HUES6 (cell line): Measurements from ENCODE around the gene TOR1AIP2.
"Not testable (repeated sequence)": the region's sequence is repeated elsewhere in the genome, so short reads cannot be mapped to it uniquely, and the experiment has no call there.

ENCODE experiments used
- H3K27ac ChIP-seq: 2 replicates; pipeline ENCODE4 v1.7.0; 2013; ENCODE audit warnings: low read depth, mild to moderate bottlenecking, low read length, inconsistent platforms
- H3K27me3 ChIP-seq: 2 replicates; pipeline ENCODE4 v1.6.1; 2013; ENCODE audit warnings: low read length; ENCODE audit not compliant: control insufficient read depth, insufficient read depth
- H3K36me3 ChIP-seq: 2 replicates; pipeline ENCODE4 v1.6.1; 2013; ENCODE audit warnings: low read length; ENCODE audit not compliant: control insufficient read depth, insufficient read depth
- H3K4me1 ChIP-seq: 2 replicates; pipeline ENCODE4 v1.6.1; 2013; ENCODE audit warnings: low read length; ENCODE audit not compliant: control insufficient read depth, insufficient read depth
- H3K4me3 ChIP-seq: 2 replicates; pipeline ENCODE4 v1.5.1; 2013; ENCODE audit warnings: low read depth, low read length
- H3K9ac ChIP-seq: one replicate; pipeline ENCODE4 v1.6.1; 2013; ENCODE audit warnings: mild to moderate bottlenecking, low read length
- H3K9me3 ChIP-seq: 2 replicates; pipeline ENCODE4 v1.6.1; 2013; ENCODE audit warnings: low read depth, low read length; ENCODE audit not compliant: control insufficient read depth, insufficient read depth

The TOR1AIP2 gene

DNA sequence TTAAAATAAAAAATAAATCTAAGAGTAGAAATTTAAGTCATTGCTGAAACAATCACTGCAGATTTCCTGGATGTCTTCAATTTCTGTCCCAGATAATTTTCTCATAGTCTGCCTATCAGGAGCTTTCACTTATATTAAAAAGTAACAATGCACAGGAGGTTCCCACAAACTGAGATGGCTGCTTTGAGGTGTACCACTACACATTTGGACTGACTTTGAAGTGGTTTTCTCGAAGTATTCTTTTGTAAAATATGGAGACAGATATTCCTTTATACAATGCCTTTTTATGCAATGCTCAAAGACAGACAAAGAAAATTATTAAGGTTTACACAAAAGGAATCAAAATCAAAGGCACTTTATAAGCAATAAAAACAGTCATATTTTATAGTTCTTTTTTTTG lies 24.5 kb downstream of the TOR1AIP2 start:
- Histone ChIP-seq H3K4me3 (no peak overlapping the region), H3K36me3 (peaks cover 50% of the 10 kb centered on the region), H3K4me1 (no peaks in the 10 kb centered on the region), H3K9ac (no peak overlapping the region), H3K27ac (no peak overlapping the region), H3K9me3 (no peaks in the 10 kb centered on the region), H3K27me3 (no peaks in the 10 kb centered on the region)

DNA sequence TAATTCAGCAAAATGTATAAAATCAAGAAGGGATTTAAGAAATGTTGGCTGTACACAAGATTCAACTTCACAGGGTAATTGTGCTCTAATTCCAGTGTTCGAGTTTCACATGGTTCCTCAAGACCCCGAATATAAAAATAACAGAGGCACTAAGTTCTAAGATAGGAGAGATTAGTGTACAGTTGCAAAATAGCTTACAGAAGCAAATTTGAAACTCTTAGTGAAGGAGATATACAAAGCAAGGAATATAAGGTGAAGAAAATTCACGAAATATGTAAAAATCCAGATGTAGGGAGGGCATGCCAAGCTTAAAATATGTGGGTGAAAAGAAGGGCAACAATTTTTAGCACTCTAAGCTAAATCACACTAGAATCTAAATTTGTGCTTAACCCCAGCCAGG lies 29.4 kb downstream of the TOR1AIP2 start:
- H3K9me3 ChIP-seq: no peaks in the 10 kb centered on the region
- H3K27ac ChIP-seq: no peak overlapping the region
- H3K4me1 ChIP-seq: no peaks in the 10 kb centered on the region
- no peaks in the 10 kb centered on the region for H3K27me3 ChIP-seq
- H3K4me3 ChIP-seq: no peak overlapping the region
- H3K36me3 ChIP-seq: peaks cover 61% of the 10 kb centered on the region
- H3K9ac ChIP-seq: no peak overlapping the region

DNA sequence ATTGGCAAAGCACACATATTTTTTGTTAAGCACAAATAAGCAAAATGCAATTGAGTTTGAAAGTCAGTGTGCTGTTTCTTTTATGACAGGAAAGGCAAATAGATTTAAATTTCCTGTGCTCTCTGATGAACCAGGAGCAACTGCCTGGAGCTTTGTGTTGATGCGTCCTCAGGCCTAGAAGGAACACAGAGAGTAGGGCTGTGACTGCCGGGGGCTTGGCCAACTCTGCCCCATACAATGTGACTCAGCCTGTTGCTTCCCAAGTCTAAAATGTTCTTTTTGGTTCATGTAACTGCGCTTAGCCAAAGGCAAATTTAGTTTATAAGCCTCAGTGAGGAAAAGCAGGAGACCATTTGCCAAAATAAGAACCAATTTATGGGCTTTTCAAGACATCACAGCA lies 37.5 kb downstream of the TOR1AIP2 start:
- Histone ChIP-seq H3K4me1 (no peaks in the 10 kb centered on the region), H3K27me3 (no peaks in the 10 kb centered on the region), H3K9me3 (no peaks in the 10 kb centered on the region), H3K36me3 (0 out of 2 replicates have a peak, but pooled peaks cover 3% of the 10 kb centered on the region), H3K4me3 (no peak overlapping the region), H3K9ac (no peak overlapping the region), H3K27ac (no peak overlapping the region)

DNA sequence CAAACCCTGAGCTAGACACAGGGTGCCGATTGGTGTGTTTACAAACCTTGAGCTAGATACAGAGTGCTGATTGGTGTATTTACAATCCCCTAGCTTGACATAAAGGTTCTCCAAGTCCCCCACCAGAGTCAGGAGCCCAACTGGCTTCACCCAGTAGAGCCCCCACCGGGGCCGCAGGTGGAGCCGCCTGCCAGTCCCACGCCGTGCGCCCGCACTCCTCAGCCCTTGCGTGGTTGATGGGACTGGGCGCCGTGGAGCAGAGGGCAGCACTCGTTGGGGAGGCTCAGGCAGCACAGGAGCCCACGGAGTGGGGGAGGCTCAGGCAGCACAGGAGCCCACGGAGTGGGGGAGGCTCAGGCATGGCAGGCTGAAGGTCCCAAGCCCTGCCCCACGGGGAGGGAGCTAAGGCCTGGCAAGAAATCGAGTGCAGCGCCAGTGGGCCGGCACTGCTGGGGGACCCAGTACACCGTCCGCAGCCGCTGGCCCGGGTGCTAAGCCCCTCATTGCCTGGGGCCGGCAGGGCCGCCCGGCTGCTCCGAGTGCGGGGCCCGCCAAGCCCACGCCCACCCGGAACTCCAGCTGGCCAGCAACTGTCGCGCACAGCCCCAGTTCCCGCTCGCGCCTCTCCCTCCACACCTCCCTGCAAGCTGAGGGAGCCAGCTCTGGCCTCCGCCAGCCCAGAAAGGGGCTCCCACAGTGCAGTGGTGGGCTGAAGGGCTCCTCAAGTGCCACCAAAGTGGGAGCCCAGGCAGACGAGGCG lies 40.7 kb downstream of the TOR1AIP2 start:
- not testable (repeated sequence) for H3K9ac ChIP-seq, H3K9me3 ChIP-seq, H3K4me3 ChIP-seq, H3K27me3 ChIP-seq, H3K4me1 ChIP-seq, H3K36me3 ChIP-seq, H3K27ac ChIP-seq

DNA sequence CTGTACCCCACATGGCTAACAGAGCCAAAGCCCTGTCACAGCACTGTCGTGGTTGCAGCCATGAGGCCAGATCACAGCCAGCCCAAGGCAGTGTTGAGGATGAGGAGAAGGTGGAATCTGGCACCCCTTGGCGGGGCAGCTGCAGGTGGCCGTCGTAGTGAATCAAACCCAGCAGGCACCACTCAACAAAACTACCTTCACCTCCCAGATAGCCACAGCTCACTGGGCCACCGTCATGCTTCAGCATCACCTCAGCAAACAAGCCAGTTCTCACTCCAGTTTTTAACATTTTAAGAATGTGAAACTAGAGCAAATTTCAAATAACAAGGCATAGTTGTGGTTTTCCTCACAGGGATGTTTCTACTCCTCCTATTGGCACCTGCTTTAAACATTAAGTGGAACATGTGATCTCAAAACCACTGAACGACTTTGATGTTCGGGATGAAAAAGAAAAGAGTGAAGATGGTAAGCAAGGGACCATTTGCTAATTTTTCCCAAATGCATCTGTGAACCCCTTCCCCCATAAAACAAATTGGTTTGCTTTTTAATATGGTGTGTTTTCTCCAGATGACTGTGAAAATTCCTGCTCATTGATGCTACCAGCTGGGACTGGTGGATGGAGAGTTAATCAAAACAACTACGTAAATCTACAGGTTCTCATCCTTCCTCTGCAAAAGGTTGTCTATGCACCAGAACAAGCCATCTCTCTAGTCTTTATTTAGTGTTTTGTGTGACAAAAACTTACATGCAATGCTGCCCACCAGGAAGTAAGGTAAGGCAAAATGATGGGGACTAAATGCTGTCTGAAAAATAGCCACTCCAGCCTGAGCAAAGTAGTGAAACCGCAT lies 45.5 kb downstream of the TOR1AIP2 start:
- Histone ChIP-seq H3K9ac (no peak overlapping the region), H3K27ac (no peak overlapping the region), H3K27me3 (no peaks in the 10 kb centered on the region), H3K4me1 (no peaks in the 10 kb centered on the region), H3K36me3 (no peaks in the 10 kb centered on the region), H3K9me3 (no peaks in the 10 kb centered on the region), H3K4me3 (no peak overlapping the region)

DNA sequence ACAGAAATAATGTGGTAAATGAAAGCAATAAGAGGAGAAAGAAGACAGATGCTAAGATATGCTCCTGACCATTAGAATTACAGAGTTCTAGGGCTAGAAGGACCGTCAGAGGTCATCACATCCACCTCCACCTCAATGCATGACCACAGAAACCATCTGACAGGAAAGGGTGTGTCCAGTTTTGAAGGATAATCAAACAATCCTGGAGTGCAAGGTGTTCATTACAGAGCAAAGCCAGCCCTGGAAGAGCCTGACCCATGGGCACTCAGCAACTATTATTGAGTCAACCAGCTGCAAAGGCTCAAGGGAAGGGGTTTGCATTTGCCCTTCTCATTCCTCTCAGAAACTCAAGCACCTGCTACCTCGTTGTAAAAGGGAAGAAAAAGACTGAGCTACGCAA lies 46.4 kb downstream of the TOR1AIP2 start:
- Histone ChIP-seq H3K27ac (no peak overlapping the region), H3K27me3 (no peaks in the 10 kb centered on the region), H3K9ac (no peak overlapping the region), H3K36me3 (no peaks in the 10 kb centered on the region), H3K4me3 (no peak overlapping the region), H3K4me1 (peaks cover under 1% of the 10 kb centered on the region; the same call in 1 of the 2 replicates), H3K9me3 (no peaks in the 10 kb centered on the region)

DNA sequence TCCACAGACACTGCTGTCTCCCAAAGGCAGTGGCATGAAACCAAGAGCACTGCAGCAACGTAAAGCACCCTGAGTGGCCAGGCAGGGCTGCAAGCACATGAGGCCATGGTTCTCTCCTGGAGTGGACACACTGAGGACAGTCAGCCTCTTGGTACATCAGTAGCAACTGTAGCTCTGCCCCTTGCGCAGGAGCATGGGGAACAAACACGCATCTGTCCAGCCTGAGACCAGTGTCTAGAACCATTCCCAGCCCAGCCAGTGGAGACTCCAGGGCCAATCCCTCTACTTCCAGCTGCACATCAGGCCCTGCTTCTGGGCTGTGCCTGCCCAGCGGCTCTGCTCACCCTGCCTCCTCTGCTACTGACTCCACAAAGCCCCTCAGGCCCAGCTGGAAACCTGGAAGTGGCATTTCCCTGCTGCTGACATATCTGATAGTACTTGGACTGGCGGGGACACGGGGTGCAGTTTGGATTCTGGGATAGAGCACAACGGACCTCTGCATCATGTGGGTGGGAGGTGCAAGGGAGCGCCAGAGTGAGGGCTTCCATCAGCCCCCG lies 49.0 kb downstream of the TOR1AIP2 start:
- Histone ChIP-seq H3K4me3 (no peak overlapping the region), H3K27ac (no peak overlapping the region), H3K27me3 (no peaks in the 10 kb centered on the region), H3K9me3 (no peaks in the 10 kb centered on the region), H3K9ac (no peak overlapping the region), H3K4me1 (peaks cover 7% of the 10 kb centered on the region), H3K36me3 (no peaks in the 10 kb centered on the region)

DNA sequence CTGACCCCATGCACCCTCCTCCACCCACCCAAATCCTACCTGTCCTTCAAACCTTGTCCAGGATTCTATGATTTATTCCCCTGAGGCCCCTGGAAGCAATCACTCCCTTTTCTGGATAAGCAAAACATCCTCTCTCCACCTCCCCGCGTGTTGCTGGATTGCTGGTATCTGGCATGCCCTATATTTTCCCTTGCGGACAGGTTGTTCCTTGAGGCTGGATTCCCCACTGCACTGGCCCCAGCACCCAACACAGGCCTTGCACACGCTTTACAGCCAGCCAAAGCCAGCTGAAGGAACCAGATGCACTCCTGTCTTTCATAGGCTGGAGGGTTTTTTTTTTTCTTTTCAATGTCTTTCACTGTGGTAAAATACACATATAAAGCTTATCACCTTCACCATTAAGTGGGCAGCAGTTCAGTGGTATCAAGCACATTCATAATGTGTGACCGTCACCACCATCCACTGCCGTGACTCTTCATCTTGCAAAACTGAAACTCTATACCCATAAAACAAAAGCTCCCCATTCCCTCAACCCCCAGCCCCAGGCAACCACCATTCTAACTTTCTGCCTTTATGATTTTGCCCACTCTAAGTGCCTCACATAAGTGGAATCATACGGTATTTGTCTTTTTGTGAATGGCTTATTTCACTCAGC lies 50.9 kb downstream of the TOR1AIP2 start:
- no peak overlapping the region for H3K4me3 ChIP-seq
- no peaks in the 10 kb centered on the region for H3K36me3 ChIP-seq
- peaks cover 7% of the 10 kb centered on the region for H3K4me1 ChIP-seq
- H3K27ac ChIP-seq: no peak overlapping the region
- H3K27me3 ChIP-seq: no peaks in the 10 kb centered on the region
- no peaks in the 10 kb centered on the region for H3K9me3 ChIP-seq
- H3K9ac ChIP-seq: no peak overlapping the region

DNA sequence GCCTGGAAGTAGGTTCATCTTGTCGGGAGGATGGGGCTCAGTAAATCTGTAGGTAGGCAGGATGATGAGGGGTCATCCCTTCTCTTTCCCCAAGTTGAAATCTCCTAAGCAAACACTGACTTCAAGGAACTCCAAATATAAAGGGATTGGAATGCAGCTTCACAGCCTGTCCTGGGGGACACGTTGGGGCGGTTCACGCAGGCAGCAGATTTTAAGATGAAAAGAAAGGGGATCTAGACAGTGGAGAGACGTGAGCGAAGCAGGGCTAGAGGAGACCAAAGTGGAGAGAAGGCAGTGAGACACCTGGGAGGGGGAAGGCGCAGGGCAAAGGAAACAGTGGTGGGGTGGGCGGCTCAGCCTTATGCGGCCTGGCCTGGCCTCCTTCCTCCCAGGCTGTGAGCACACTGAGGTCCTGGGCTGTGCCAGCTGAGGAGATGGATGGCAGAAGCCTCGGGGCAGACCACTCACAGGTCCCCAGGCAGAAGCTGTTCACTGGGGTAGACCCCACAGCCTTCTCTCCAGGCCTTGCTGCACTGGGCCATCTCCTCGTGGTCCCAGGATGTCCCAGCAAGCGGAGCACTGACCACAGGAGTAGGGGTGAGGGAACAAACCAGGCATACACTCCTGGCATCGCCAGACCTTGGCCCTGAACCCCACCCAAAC lies 51.7 kb downstream of the TOR1AIP2 start:
- H3K4me3 ChIP-seq: no peak overlapping the region
- H3K9ac ChIP-seq: no peak overlapping the region
- no peak overlapping the region for H3K27ac ChIP-seq
- H3K36me3 ChIP-seq: no peaks in the 10 kb centered on the region
- peaks cover 7% of the 10 kb centered on the region for H3K4me1 ChIP-seq
- H3K9me3 ChIP-seq: no peaks in the 10 kb centered on the region
- H3K27me3 ChIP-seq: no peaks in the 10 kb centered on the region

DNA sequence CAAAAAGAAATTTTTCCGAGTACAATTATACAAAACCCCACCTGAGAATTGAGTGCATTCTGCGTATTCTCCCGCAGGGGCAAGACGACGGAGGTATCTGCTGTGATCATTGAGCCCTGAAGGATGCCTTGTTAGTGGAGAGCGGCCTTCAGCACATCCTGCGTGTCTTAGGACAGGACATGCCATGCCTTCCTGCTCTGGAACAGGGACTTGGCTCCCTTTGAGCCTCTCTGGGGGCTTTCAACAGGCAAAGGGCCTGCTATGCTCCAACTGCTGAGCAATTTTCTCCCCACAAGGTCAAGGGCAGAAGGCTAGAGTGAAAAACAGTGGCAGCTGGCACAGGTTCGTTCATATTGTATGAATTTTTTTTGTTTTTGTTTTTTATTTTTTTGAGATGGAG lies 52.4 kb downstream of the TOR1AIP2 start:
- H3K36me3 ChIP-seq: no peaks in the 10 kb centered on the region
- no peak overlapping the region for H3K4me3 ChIP-seq
- H3K9me3 ChIP-seq: no peaks in the 10 kb centered on the region
- H3K27me3 ChIP-seq: no peaks in the 10 kb centered on the region
- no peak overlapping the region for H3K27ac ChIP-seq
- H3K9ac ChIP-seq: no peak overlapping the region
- H3K4me1 ChIP-seq: peaks cover 7% of the 10 kb centered on the region
